GM10847 (cell line): ENCODE data around the gene DIP2B.

ENCODE experiments used
- POLR2A ChIP-seq: IDR thresholded peaks from 2 replicates; pipeline ENCODE4 v1.6.1; 2011; ENCODE audit not compliant: insufficient read length; ENCODE audit errors: extremely low read depth

Gene DIP2B

GRCh38 chr12:50621399-50622300, 116.9 kb downstream of the DIP2B start:
- no peak for TF ChIP-seq POLR2A

GRCh38 chr12:50625029-50625925, 120.5 kb downstream of the DIP2B start:
- no peak for TF ChIP-seq POLR2A

GRCh38 chr12:50626026-50626425, 121.2 kb downstream of the DIP2B start:
- TF ChIP-seq POLR2A = no peak

- no peak for TF ChIP-seq POLR2A
Observed at GRCh38 chr12:50627491-50627890, 122.7 kb downstream of the DIP2B start.

GRCh38 chr12:50628394-50628793, 123.6 kb downstream of the DIP2B start:
- no peak for TF ChIP-seq POLR2A

- no peak for TF ChIP-seq POLR2A
Observed at GRCh38 chr12:50633955-50634354, 129.2 kb downstream of the DIP2B start.

- TF ChIP-seq POLR2A = no peak
Observed at GRCh38 chr12:50634379-50634778, 129.6 kb downstream of the DIP2B start.

- TF ChIP-seq POLR2A = no peak
Observed at GRCh38 chr12:50635364-50635763, 130.6 kb downstream of the DIP2B start.

GRCh38 chr12:50635857-50636256, 131.1 kb downstream of the DIP2B start:
- no peak for TF ChIP-seq POLR2A

GRCh38 chr12:50636505-50636904, 131.7 kb downstream of the DIP2B start:
- no peak for TF ChIP-seq POLR2A

- no peak for TF ChIP-seq POLR2A
Observed at GRCh38 chr12:50637870-50638481, 133.2 kb downstream of the DIP2B start.

- TF ChIP-seq POLR2A = no peak
Observed at GRCh38 chr12:50638482-50638880, 133.7 kb downstream of the DIP2B start.

GRCh38 chr12:50639721-50640120, 134.9 kb downstream of the DIP2B start:
- no peak for TF ChIP-seq POLR2A

- TF ChIP-seq POLR2A = no peak
Observed at GRCh38 chr12:50640321-50640939, 135.6 kb downstream of the DIP2B start.

GRCh38 chr12:50641566-50641965, 136.8 kb downstream of the DIP2B start:
- no peak for TF ChIP-seq POLR2A
